Transverse colon (tissue), 4 donors: Measurements from ENCODE around the gene GDPD5. TPM values are rescaled to one million over a fixed set of nuclear protein-coding genes. Genes with fewer than 3 reads are reported as not detected.

Experiments
- DNase-seq: peaks from one replicate; pipeline ENCODE4 v3.0.0-alpha.2; 2019
- H3K27ac ChIP-seq, 4 donors: fragments of 200-600 bp; sonication (generic); 2 replicates each; pipeline ENCODE4 v1.5.1; 2016 to 2018; ENCODE audit warnings: inconsistent platforms in 4 of 4
- H3K27me3 ChIP-seq: fragments of 200-600 bp; sonication (generic); 2 replicates; pipeline ENCODE4 v1.5.1; 2017; ENCODE audit warnings: inconsistent platforms
- H3K36me3 ChIP-seq, 4 donors: fragments of 200-600 bp; sonication (generic); 2 replicates each; pipeline ENCODE4 v1.5.1; 2017 to 2019; ENCODE audit warnings: inconsistent platforms in 4 of 4
- H3K4me1 ChIP-seq, 4 donors: fragments of 200-600 bp; sonication (generic); 2 replicates each; pipeline ENCODE4 v1.5.1; 2017 to 2020; ENCODE audit warnings: inconsistent platforms in 4 of 4
- H3K4me3 ChIP-seq, 4 donors: fragments of 200-600 bp; sonication (generic); 1 replicate in 1 of 4; 2 replicates in 3 of 4; pipeline versions ENCODE4 v1.5.1 to v1.6.1; 2017 to 2019; ENCODE audit warnings: inconsistent platforms in 4 of 4
- H3K9me3 ChIP-seq, 2 donors: fragments of 200-600 bp; sonication (generic); 2 replicates each; pipeline ENCODE4 v1.5.1; 2017 to 2019; ENCODE audit warnings: inconsistent platforms in 2 of 2
- EP300 ChIP-seq: sonication (generic); formaldehyde crosslinking; IDR thresholded peaks from one replicate; pipeline ENCODE4 v1.6.1; 2017; ENCODE audit warnings: antibody characterized with exemption, low read depth
- POLR2A ChIP-seq: fragments of 450-650 bp; IDR thresholded peaks from one replicate; pipeline ENCODE4 v1.6.1; 2016; ENCODE audit warnings: antibody characterized with exemption, mild to moderate bottlenecking, moderate library complexity
- POLR2AphosphoS5 ChIP-seq, 3 donors: sonication (generic); formaldehyde crosslinking; IDR thresholded peaks; one replicate each; pipeline ENCODE4 v1.6.1; 2016; ENCODE audit warnings: antibody characterized with exemption in 3 of 3
- WGBS, 2 donors: methylation state at CpG; one replicate each; pipeline ENCODE4 v1.1.5; 2018; ENCODE audit warnings: low coverage in 1 of 2; 5-methylcytosine and 5-hydroxymethylcytosine counted together
- in situ Hi-C, 4 donors: fragments of 200-750 bp; cut with MboI; loops; one replicate each; pipeline versions ENCODE4 v1.15.0 to v1.15.1; 2017; ENCODE audit warnings: low sequenced_read_pairs in 3 of 4, low pct_ligation_motif_present in 1 of 4, low pct_unique_long_range_greater_than_20kb in 1 of 4
- intact Hi-C: fragments of 100-400 bp; cut with DNase I; formaldehyde crosslinking; loops from one replicate; pipeline ENCODE4 v1.15.1; 2023; ENCODE audit warnings: low total_unique reads
- total RNA-seq, 4 donors: library from RNA; depleted of rRNA; stranded (reverse); fragments of >200 nt; gene quantifications; one replicate each; pipeline ENCODE4 v1.1.0, GENCODE V29; 2016
- TF ChIP-seq, protein P1 (sequence below), 5 experiments: fragments of 200-600 bp in 3 of 5; fragments of 450-650 bp in 2 of 5; sonication (generic) in 3 of 5; IDR thresholded peaks; 1 replicate in 2 of 5; 2 replicates in 3 of 5; pipeline ENCODE4 v1.5.1; 2016 to 2017; ENCODE audit warnings: antibody characterized with exemption in 5 of 5, inconsistent platforms in 3 of 5, mild to moderate bottlenecking in 2 of 5, moderate library complexity in 1 of 5

GDPD5 gene
- total RNA-seq, 4 donors from 2014 or later: 3.7 to 10.1 (median 7.1) TPM; not detected in 1

DNA sequence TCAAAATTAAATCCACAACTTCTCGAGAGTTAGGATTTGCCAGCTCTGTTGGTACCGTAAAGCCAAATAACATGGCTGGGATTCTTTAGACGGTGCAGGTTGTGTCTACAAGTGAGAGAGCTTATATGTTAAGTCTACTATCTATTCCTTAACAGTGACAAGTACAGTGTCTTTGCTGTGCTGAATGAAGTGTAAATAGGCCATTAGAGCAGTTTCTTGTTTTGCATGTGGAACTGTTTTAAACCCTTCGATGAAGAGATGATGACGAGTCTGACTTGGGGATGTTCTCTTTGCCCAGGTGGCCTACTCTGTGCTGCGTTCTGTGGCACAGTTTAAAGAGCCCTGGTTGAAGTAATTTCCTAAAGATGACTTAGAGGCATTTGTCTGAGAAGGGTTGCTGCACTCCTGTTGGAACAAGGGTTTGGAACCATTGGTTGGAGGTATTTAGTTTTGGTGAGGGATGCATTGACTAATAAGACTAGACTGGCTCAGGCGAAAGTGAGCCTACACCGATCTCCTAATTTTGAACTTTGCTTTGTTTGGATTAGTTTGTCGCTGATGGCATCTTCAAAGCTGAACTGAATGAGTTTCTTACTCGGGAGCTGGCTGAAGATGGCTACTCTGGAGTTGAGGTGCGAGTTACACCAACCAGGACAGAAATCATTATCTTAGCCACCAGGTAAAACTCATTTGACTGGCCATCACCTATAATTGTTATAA, 125.4 kb downstream of the GDPD5 start:
- intact Hi-C loops: no loop called here
- H3K27ac ChIP-seq: peak overlapping the region; percentile 93 to 96 (median 94)
- H3K4me3 ChIP-seq: peak overlapping the region; percentile 65 to 86 (median 77)
- in situ Hi-C loops: no loop called here
- peaks cover 0 to 37% (median 17%) of the 10 kb centered on the region in 4 donors for H3K36me3 ChIP-seq
- TF ChIP-seq POLR2AphosphoS5 (IDR thresholded peaks at IDR 0.05): no peak
- TF ChIP-seq, protein P1, sequence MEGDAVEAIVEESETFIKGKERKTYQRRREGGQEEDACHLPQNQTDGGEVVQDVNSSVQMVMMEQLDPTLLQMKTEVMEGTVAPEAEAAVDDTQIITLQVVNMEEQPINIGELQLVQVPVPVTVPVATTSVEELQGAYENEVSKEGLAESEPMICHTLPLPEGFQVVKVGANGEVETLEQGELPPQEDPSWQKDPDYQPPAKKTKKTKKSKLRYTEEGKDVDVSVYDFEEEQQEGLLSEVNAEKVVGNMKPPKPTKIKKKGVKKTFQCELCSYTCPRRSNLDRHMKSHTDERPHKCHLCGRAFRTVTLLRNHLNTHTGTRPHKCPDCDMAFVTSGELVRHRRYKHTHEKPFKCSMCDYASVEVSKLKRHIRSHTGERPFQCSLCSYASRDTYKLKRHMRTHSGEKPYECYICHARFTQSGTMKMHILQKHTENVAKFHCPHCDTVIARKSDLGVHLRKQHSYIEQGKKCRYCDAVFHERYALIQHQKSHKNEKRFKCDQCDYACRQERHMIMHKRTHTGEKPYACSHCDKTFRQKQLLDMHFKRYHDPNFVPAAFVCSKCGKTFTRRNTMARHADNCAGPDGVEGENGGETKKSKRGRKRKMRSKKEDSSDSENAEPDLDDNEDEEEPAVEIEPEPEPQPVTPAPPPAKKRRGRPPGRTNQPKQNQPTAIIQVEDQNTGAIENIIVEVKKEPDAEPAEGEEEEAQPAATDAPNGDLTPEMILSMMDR (IDR thresholded peaks at IDR 0.05): no peak
- no peak for TF ChIP-seq POLR2A
- TF ChIP-seq EP300: no peak
- H3K27me3 ChIP-seq: no peaks in the 10 kb centered on the region
- WGBS, 2 donors: 4 to 5% methylated on average over 6 to 11 of the region's 11 CpGs
- no peak for DNase-seq
- H3K9me3 ChIP-seq: no peaks in the 10 kb centered on the region
- peaks cover 9 to 22% (median 18%) of the 10 kb centered on the region in 4 donors for H3K4me1 ChIP-seq

DNA sequence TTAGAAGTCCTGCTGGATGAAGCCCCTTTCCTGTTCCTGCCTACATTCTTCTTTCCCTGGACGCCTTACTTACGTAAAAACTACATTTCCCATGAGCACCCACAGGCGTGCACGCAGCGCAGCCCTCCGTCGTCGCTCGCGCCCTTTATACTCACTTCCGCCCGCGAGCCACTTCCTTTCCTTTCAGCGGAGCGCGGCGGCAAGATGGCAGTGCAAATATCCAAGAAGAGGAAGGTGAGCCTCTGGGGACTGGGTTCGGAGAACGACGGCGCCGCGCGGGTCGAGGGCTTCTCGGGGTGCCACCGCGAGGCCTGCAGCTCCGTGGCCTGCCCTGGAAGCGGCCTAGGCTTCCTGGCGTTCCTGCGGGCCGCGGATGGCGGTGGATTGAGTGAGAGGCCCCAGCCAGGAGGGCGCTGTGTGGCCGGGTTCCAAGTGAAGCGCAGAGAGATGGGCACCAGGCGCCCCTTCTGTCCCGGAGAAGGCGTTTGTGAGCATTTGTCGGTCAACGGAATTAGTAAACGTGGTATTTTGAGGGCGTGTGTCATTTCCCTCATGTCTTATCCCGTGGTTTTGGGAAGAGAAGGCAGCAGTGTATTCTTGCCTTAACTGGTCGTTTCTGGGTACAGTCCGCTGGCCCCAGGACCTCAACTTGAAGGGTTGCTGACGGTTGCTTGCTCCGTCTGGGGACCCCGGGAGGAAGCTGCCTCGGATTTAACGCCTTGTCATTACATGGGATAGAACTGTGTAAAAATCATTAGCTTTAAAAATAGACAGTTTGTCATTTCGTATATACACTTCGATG, 126.2 kb downstream of the GDPD5 start, which contains the start of gene RPS3:
Gene RPS3, plus strand, starts transcription at position 175 of the 802 bp plus-strand sequence. Its CDS starts 30 bp downstream, at position 205.
- Histone ChIP-seq H3K36me3 (peaks cover 0 to 30% (median 14%) of the 10 kb centered on the region in 4 donors), H3K4me1 (peaks cover 9 to 22% (median 18%) of the 10 kb centered on the region in 4 donors), H3K4me3 (peak within 1 kb of the TSS; percentile 65 to 86 (median 77)), H3K27ac (peak within 1 kb of the TSS; percentile 93 to 96 (median 94)), H3K27me3 (no peaks in the 10 kb centered on the region), H3K9me3 (no peaks in the 10 kb centered on the region)
- in situ Hi-C loops (no loop called here), intact Hi-C loops (no loop called here)
- 0% methylated on average over 5 to 55 of the region's 55 CpGs for WGBS, 2 donors
- TF ChIP-seq, protein P1 (IDR thresholded peaks at IDR 0.05): peak in 2 of 5 experiments; percentile 23 to 35
- TF ChIP-seq POLR2AphosphoS5 (IDR thresholded peaks at IDR 0.05): peak; percentile 98
- peak; percentile 36 for TF ChIP-seq EP300
- peak; percentile 93 for TF ChIP-seq POLR2A
- peak; percentile 94 for DNase-seq

DNA sequence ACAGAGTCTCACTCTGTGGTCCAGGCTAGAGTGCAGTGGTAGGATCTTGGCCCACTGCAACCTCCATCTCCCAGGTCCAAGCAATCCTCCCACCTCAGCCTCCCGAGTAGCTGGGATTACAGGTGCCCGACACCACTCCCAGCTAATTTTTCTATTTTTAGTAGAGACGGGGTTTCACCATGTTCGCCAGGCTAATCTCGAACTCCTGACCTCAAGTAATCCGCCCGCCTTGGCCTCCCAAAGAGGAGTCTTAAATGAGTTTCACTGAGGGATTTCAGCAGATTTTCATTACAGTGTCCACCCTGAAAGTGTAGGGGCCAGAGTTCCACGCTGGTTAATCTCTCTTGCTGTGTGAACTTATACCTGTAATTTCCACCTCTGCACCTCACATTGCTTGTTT, 126.8 kb downstream of the GDPD5 start:
- DNase-seq: no peak
- intact Hi-C loops: no loop called here
- Histone ChIP-seq H3K4me3 (no peak overlapping the region), H3K27ac (peak overlapping the region in 1 of 4 donors; percentile 96), H3K36me3 (peaks cover 0 to 23% (median 10%) of the 10 kb centered on the region in 4 donors), H3K27me3 (no peaks in the 10 kb centered on the region), H3K4me1 (peaks cover 9 to 22% (median 18%) of the 10 kb centered on the region in 4 donors), H3K9me3 (no peaks in the 10 kb centered on the region)
- in situ Hi-C loops: no loop called here
- WGBS, 2 donors: 81% methylated on average over 8 of the region's 8 CpGs; no CpG with 5 or more reads in 1 of the 2 donors
- TF ChIP-seq, protein P1 (IDR thresholded peaks at IDR 0.05): no peak

DNA sequence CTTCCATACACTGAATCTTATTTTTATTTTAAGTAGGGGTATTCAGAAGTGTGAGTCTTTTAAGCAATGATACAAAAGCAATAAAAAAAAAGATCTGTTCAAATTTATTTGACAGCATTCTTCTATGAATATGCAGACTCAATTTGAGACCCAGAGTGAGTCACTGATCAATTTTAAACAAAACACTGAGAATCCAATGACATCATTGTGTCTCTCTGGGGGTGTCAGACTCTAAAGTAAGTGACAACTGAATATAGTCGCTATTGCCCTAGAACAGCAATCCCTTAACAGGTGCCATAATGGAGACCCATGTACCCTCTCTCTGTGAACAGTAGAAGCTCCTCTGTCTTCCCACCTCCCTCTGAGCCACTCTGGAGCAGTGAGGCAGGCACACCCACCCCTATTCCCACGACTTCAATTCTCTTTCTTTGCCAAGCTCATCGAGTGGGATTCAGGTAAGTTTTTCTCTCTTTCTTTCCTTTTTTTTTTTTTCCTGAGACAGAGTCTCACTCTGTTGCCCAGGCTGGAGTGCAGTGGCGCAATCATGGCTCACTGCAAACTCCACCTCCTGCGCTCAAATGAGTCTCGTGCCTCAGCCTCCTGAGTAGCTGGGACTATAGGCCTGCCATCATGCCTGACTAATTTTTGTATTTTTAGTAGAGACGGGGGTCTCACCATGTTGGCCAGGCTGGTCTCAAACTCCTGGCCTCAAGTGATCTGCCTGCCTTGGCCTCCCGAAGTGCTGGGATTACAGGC, 131.5 kb downstream of the GDPD5 start:
- in situ Hi-C loops (no loop called here), intact Hi-C loops (no loop called here)
- Histone ChIP-seq H3K4me1 (no peaks in the 10 kb centered on the region), H3K9me3 (no peaks in the 10 kb centered on the region), H3K27me3 (no peaks in the 10 kb centered on the region), H3K4me3 (no peak overlapping the region), H3K36me3 (no peaks in the 10 kb centered on the region), H3K27ac (no peak overlapping the region)
- 68 to 80% methylated on average over 3 to 8 of the region's 8 CpGs for WGBS, 2 donors
- TF ChIP-seq POLR2A: no peak
- TF ChIP-seq, protein P1 (IDR thresholded peaks at IDR 0.05): no peak
- DNase-seq: no peak
